GM12878 (cell line): ENCODE results near the gene C1orf115. TPM values are rescaled to one million over a fixed set of nuclear protein-coding genes. Genes with fewer than 3 reads are reported as not detected.

ENCODE experiments used
- ATAC-seq: fragments of 200-7000 bp; cut with Tn5 transposase; 3 replicates; pipeline ENCODE4 v1.9.1; 2020; ENCODE audit warnings: mild to moderate bottlenecking, moderate library complexity
- BruUV-seq: library from RNA; stranded (reverse); fragments of 400-500 nt; replicated peaks from 2 replicates; lab custom pipeline; 2021; lab: Mats Ljungman, UMichigan
- CTCF ChIA-PET: fragments of 300-600 bp; sonication (Branson Sonifier 250); formaldehyde crosslinking; extraction: SDS; loops from one replicate; lab custom pipeline; 2021; ENCODE audit warnings: inconsistent platforms; lab: Yijun Ruan, JAX
- POLR2A ChIA-PET: fragments of 350-600 bp; formaldehyde crosslinking; extraction: SDS; loops from one replicate; lab custom pipeline; 2021; ENCODE audit warnings: inconsistent platforms; lab: Charles Lee
- RAD21 ChIA-PET: fragments of 300-600 bp; sonication (Branson Sonifier 250); formaldehyde crosslinking; loops from one replicate; lab custom pipeline; 2023; ENCODE audit warnings: antibody characterized with exemption; ENCODE audit not compliant: unreplicated experiment; lab: Charles Lee
- SMC1A ChIA-PET: fragments of 300-600 bp; sonication (Branson Sonifier 250); formaldehyde crosslinking; loops from one replicate; lab custom pipeline; 2023; ENCODE audit not compliant: unreplicated experiment, uncharacterized antibody; lab: Charles Lee
- DNase-seq: peaks from one replicate; pipeline ENCODE4 v3.0.0-alpha.2; 2011; ENCODE audit warnings: low read depth, low spot score
- FAIRE-seq: peaks from 3 replicates; lab custom pipeline; 2011; peaks lifted over from hg19 to GRCh38; lab: Jason Lieb, UNC
- H2AFZ ChIP-seq: 2 replicates; pipeline ENCODE4 v1.6.0; 2011; ENCODE audit warnings: low read depth, low read length, control low read depth; ENCODE audit not compliant: control insufficient read depth
- H3K27ac ChIP-seq: 2 replicates; pipeline ENCODE4 v1.5.1; 2011; ENCODE audit warnings: control low read depth; ENCODE audit not compliant: control insufficient read depth, insufficient read depth
- H3K27me3 ChIP-seq, 2 experiments: replicated peaks in 1 of 2; 2 replicates each; pipeline versions ENCODE4 v1.6.0 to v1.6.1; 2011; ENCODE audit warnings: low read length in 1 of 2; ENCODE audit not compliant: control insufficient read depth in 2 of 2, insufficient read depth in 2 of 2
- H3K36me3 ChIP-seq, 2 experiments: 2 replicates each; pipeline ENCODE4 v1.5.1; 2011; ENCODE audit warnings: low read length in 1 of 2; ENCODE audit not compliant: control insufficient read depth in 2 of 2, insufficient read depth in 2 of 2
- H3K4me1 ChIP-seq: 2 replicates; pipeline ENCODE4 v1.6.1; 2011; ENCODE audit warnings: mild to moderate bottlenecking, low read length, moderate library complexity, mixed read lengths; ENCODE audit not compliant: control insufficient read depth, insufficient read depth
- H3K4me2 ChIP-seq: 2 replicates; pipeline ENCODE4 v1.6.0; 2011; ENCODE audit warnings: control low read depth; ENCODE audit not compliant: control insufficient read depth, insufficient read depth
- H3K4me3 ChIP-seq: fragments of 200-600 bp; sonication (generic); 2 replicates; pipeline ENCODE4 v1.5.1; 2016
- H3K79me2 ChIP-seq: 2 replicates; pipeline ENCODE4 v1.6.0; 2011; ENCODE audit warnings: low read length; ENCODE audit not compliant: control insufficient read depth, insufficient read depth
- H3K9ac ChIP-seq: 2 replicates; pipeline ENCODE4 v1.8.0; 2011; ENCODE audit warnings: low read length, control low read depth, mixed read lengths; ENCODE audit not compliant: control insufficient read depth, insufficient read depth
- H3K9me3 ChIP-seq: replicated peaks from 3 replicates; pipeline ENCODE4 v1.5.1; 2011; ENCODE audit warnings: mild to moderate bottlenecking, low read length; ENCODE audit not compliant: control insufficient read depth, insufficient read depth
- H4K20me1 ChIP-seq: 2 replicates; pipeline ENCODE4 v1.6.0; 2011; ENCODE audit not compliant: control insufficient read depth, insufficient read depth
- CREB1 ChIP-seq: IDR thresholded peaks from 2 replicates; pipeline ENCODE4 v1.6.1; 2012; ENCODE audit warnings: low read depth, mild to moderate bottlenecking, inconsistent platforms
- DPF2 ChIP-seq: fragments of 450-650 bp; IDR thresholded peaks from 2 replicates; pipeline ENCODE4 v1.6.1; 2017; ENCODE audit warnings: mild to moderate bottlenecking
- EED ChIP-seq: sonication (generic); IDR thresholded peaks from 2 replicates; pipeline ENCODE4 v1.6.1; 2016; ENCODE audit warnings: antibody characterized with exemption, low read depth
- EP300 ChIP-seq, 2 experiments: fragments of 150-350 bp in 1 of 2; IDR thresholded peaks; 2 replicates each; pipeline ENCODE4 v1.6.1; 2011 to 2012; ENCODE audit warnings: low read depth in 2 of 2, low read length in 2 of 2, borderline replicate concordance in 1 of 2, improper control_type of control experiment in 1 of 2, inconsistent platforms in 1 of 2; ENCODE audit not compliant: control insufficient read depth in 1 of 2
- IKZF1 ChIP-seq: fragments of 450-650 bp; conservative IDR thresholded peaks from 2 replicates; pipeline ENCODE4 v1.6.1; 2017; ENCODE audit warnings: antibody characterized with exemption, mild to moderate bottlenecking
- IKZF2 ChIP-seq, 2 experiments: fragments of 450-650 bp; IDR thresholded peaks; 2 replicates each; pipeline ENCODE4 v1.6.1; 2017; ENCODE audit warnings: mild to moderate bottlenecking in 2 of 2, moderate library complexity in 2 of 2
- IRF4 ChIP-seq: IDR thresholded peaks from 2 replicates; pipeline ENCODE4 v1.6.1; 2011; ENCODE audit warnings: low read depth, low read length
- MYB ChIP-seq: fragments of 150-350 bp; IDR thresholded peaks from 2 replicates; pipeline ENCODE4 v1.6.1; 2014; ENCODE audit warnings: mild to moderate bottlenecking, low read depth, low read length, borderline replicate concordance
- PKNOX1 ChIP-seq: fragments of 450-650 bp; IDR thresholded peaks from 2 replicates; pipeline ENCODE4 v1.6.1; 2016; ENCODE audit warnings: mild to moderate bottlenecking
- POLR2AphosphoS2 ChIP-seq: IDR thresholded peaks from 2 replicates; pipeline ENCODE4 v1.6.1; 2011; ENCODE audit warnings: low read depth, mild to moderate bottlenecking, low read length, improper control_type of control experiment, moderate library complexity
- PRDM15 ChIP-seq: fragments of 450-650 bp; formaldehyde crosslinking; IDR thresholded peaks from 2 replicates; pipeline ENCODE4 v1.4.0; 2020; ENCODE audit warnings: mild to moderate bottlenecking, moderate library complexity
- RUNX3 ChIP-seq: IDR thresholded peaks from 2 replicates; pipeline ENCODE4 v1.6.1; 2012; ENCODE audit warnings: low read length, inconsistent platforms
- SPI1 ChIP-seq: IDR thresholded peaks from 2 replicates; pipeline ENCODE4 v1.6.1; 2011; ENCODE audit warnings: low read depth, mild to moderate bottlenecking, low read length, moderate library complexity, borderline replicate concordance; ENCODE audit not compliant: insufficient read depth
- USF1 ChIP-seq: IDR thresholded peaks from 2 replicates; pipeline ENCODE4 v1.6.1; 2011; ENCODE audit warnings: borderline replicate concordance, low read depth, mild to moderate bottlenecking, moderate library complexity, mixed read lengths, low read length; ENCODE audit not compliant: insufficient read depth; ENCODE audit errors: extremely low read length
- WGBS: methylation state at CpG from one replicate; pipeline ENCODE4 v1.1.6; 2016; ENCODE audit warnings: low lambda C conversion rate; ENCODE audit not compliant: insufficient replicate concordance, insufficient coverage; ENCODE audit errors: missing lambda C conversion rate; 5-methylcytosine and 5-hydroxymethylcytosine counted together
- in situ Hi-C: fragments of 300-500 bp; cut with MboI; formaldehyde crosslinking; loops from 9 replicates; pipeline ENCODE4 v1.14.3; 2018; ENCODE audit warnings: mixed read lengths
- intact Hi-C: fragments of 100-400 bp; cut with micrococcal nuclease; formaldehyde crosslinking; loops from one replicate; pipeline ENCODE4 v1.14.2; 2022; ENCODE audit not compliant: unreplicated experiment
- polyA plus RNA-seq, 11 experiments: library from polyadenylated mRNA; depleted of rRNA in 4 of 11; unstranded in 6 of 11; stranded (reverse) in 5 of 11; fragments of >200 nt; fragmentation: Nextera tagmentation in 4 of 11; fragmentation: Illumina TruSeq in 1 of 11; extraction: Ambion mirVana in 4 of 11; extraction: Trizol in 1 of 11; gene quantifications; 1 replicate in 1 of 11; 2 replicates in 10 of 11; pipeline versions ENCODE4 v1.2.1 to v1.2.3, GENCODE V29; 2011 to 2016; ENCODE audit warnings: inconsistent platforms in 2 of 11, missing spikeins in 2 of 11, low read depth in 1 of 11
- total RNA-seq, 4 experiments: library from RNA; depleted of rRNA in 3 of 4; stranded (reverse); fragments of >200 nt in 3 of 4; fragmentation: Illumina TruSeq in 1 of 4; extraction: Trizol in 1 of 4; gene quantifications; 2 replicates each; pipeline versions ENCODE4 v1.2.1 to v1.2.3, GENCODE V29; 2013 to 2021

Gene C1orf115
- total and polyA plus RNA-seq, 10 of the 15 experiments (the other 5 are each of a cell fraction or from before 2014, with no cell fraction given): 0.52 to 5.0 (median 4.1) TPM

- Histone ChIP-seq H3K27ac (no peak overlapping the region), H3K4me1 (peaks cover 11% of the 10 kb centered on the region), H3K9me3 (no peaks in the 10 kb centered on the region), H3K36me3 (no peaks in the 10 kb centered on the region), H3K4me3 (no peak overlapping the region), H2AFZ (peak overlapping the region; percentile 24; the same call in 1 of the 2 replicates), H3K4me2 (peak overlapping the region; percentile 30; the same call in 1 of the 2 replicates), H3K9ac (no peak overlapping the region), H3K27me3 (no peaks in the 10 kb centered on the region), H4K20me1 (no peaks in the 10 kb centered on the region), H3K79me2 (no peaks in the 10 kb centered on the region)
- 0% methylated on average over 1 of the region's 1 CpG for WGBS
- in situ Hi-C loops (no loop called here), intact Hi-C loops (no loop called here)
- ChIA-PET SMC1A (no interaction called here), CTCF (interaction anchor here (0.9 to 2.7 kb wide), 3 partner anchors 120 to 359 kb away, joined by 3 to 7 read pairs (median 5); no protein-coding TSS in a partner anchor), POLR2A (no interaction called here), RAD21 (no interaction called here)
- peak; percentile 9 for DNase-seq
- FAIRE-seq: no peak
- peak; percentile 95 for ATAC-seq
- TF ChIP-seq MYB (no peak), EED (0 out of 2 replicates have a peak, but pooled peaks have one; percentile 24), PRDM15 (CRISPR knock-in tag) (no peak), SPI1 (peak; percentile 90), IRF4 (0 out of 2 replicates have a peak, but pooled peaks have one; percentile 25), DPF2 (peak; percentile 40; the same call in 1 of the 2 replicates), IKZF1 (peak; percentile 27; the same call in 1 of the 2 replicates), POLR2AphosphoS2 (no peak), PKNOX1 (peak; percentile 65; the same call in 1 of the 2 replicates), CREB1 (no peak), USF1 (no peak), RUNX3 (peak; percentile 34; the same call in 1 of the 2 replicates), IKZF2 (IDR thresholded peaks at IDR 0.05) (peak in 1 of 2 experiments; percentile 41; a peak in 3 of 4 replicates), EP300 (IDR thresholded peaks at IDR 0.05; ENCODE audit: borderline replicate concordance in 1 of 2, control insufficient read depth in 1 of 2, low read depth in 2 of 2, low read length in 2 of 2) (0 out of 4 replicates have a peak, but pooled peaks of 1 of the 2 experiments have one; percentile 27)
- no TSS peak for BruUV-seq
Measured at GRCh38 chr1:220655509-220655908, 34.7 kb upstream of the C1orf115 start.
